ENCODE data around the gene DOC2B.

The DOC2B gene

DNA sequence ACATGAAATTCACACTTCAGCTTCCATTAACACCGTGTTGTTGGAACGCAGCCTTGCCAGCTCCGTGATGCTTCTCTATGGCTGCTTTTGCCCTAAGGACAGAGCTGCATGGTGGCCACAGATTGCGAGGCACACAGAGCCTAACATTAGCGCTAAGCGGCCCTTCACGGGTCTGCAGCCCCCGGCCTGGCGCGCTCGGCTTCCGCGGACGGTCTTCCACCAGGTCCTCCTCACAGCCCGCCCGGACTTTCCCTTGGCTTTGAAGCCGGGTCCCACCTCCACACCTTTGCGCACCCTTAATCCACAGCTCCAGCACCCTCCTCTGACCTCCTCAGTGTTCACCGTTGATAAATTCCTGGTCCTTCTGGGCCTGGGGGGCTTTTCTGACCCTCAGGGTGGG, 24.5 kb downstream of the DOC2B start:
- DNase-seq (ENCODE audit: low spot score) = no peak
- TF ChIP-seq, protein P1, sequence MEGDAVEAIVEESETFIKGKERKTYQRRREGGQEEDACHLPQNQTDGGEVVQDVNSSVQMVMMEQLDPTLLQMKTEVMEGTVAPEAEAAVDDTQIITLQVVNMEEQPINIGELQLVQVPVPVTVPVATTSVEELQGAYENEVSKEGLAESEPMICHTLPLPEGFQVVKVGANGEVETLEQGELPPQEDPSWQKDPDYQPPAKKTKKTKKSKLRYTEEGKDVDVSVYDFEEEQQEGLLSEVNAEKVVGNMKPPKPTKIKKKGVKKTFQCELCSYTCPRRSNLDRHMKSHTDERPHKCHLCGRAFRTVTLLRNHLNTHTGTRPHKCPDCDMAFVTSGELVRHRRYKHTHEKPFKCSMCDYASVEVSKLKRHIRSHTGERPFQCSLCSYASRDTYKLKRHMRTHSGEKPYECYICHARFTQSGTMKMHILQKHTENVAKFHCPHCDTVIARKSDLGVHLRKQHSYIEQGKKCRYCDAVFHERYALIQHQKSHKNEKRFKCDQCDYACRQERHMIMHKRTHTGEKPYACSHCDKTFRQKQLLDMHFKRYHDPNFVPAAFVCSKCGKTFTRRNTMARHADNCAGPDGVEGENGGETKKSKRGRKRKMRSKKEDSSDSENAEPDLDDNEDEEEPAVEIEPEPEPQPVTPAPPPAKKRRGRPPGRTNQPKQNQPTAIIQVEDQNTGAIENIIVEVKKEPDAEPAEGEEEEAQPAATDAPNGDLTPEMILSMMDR (IDR thresholded peaks at IDR 0.05; ENCODE audit: extremely low read depth, missing control alignments) = no peak

DNA sequence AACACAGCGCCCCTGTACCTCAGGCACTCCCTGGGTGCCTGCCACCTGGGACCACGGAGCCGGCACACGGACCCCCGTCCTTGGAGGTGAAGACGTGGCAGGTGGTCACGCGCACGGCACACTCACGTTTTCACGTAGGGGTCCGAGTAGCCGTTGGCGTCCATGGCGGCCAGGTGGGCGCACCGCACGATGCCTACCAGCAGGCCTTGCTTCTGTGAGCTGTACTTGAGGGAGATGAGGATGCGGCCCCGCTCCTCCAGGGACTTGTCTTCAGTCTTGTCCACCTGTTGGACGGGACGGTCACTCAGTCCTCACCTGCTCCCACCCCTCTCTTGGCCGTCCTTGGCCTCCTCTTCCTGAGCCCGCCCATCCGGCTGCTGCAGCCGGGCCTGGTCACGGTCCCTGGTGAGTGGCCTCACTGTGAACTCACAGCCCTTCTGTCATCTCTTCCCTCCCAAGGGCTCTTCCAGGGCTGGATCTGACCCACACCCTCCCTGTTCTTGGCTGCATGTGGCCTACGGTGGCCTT, 25.3 kb downstream of the DOC2B start:
- TF ChIP-seq, protein P1 (IDR thresholded peaks at IDR 0.05; ENCODE audit: extremely low read depth, missing control alignments) = no peak
- DNase-seq (ENCODE audit: low spot score) = no peak

DNA sequence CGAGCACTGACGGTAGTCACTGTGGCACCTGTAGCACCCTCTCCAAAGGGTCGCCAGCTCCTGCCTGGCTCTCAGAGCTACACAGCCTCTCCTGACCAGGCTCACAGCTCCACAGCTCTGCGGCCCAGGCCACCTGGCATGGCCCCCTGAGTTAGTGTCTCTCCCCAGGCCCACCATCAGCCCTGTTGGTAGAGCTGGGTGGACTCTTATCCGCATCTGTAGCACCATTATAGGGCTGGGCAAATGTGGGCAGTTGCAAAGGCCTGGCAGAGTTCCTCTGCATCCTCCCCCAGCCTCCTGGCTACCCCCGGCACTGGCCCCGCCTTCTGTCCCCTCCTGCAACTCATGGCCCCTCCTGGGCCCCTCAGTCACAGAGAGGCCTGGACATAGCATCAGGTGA, 25.9 kb downstream of the DOC2B start:
- no peak for DNase-seq (ENCODE audit: low spot score)
- TF ChIP-seq, protein P1 (IDR thresholded peaks at IDR 0.05; ENCODE audit: extremely low read depth, missing control alignments) = no peak

DNA sequence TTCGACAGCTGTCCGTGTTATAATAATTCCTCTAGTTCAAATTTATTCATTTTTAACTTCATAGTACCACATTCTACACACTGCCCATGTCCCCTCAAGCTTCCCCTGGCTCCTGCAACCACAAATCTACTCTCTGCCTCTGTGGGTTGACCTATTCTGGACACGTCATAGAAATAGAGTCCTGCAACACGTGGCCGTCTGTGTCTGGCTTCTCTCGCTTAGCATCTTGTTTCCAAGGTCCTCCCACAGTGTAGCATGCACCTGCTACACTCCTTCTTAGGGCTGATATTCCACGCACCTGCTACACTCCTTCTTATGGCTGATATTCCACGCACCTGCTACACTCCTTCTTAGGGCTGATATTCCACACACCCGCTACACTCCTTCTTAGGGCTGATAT, 27.6 kb downstream of the DOC2B start:
- TF ChIP-seq, protein P1 (IDR thresholded peaks at IDR 0.05; ENCODE audit: extremely low read depth, missing control alignments) = no peak
- DNase-seq (ENCODE audit: low spot score) = no peak

DNA sequence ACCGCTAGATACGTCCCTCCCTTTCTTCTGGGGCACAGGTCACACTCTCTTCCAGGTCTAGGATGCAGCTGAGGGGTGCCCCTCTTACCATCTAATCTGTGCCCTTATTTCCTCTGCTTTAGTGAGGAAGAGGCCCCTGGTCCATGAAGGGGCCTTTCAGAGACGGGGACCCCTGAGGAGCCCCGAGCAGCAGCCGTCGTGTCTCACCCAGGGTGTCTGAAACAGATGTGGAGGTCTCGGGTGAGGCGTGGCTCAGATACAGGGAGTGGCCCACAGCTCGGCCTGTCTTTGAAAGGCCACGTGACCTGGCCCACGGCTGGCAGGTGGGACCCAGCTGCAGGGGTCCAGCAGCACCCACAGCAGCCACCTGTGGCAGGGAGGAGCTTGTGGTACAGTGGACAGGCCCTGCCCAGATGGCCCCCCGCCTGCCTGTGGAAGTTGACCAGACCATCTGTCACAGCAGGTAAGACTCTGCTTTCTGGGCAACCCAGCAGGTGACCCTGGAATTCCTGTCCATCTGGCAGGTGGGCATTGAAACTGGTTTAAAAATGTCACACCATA, 28.5 kb downstream of the DOC2B start:
- TF ChIP-seq, protein P1 (IDR thresholded peaks at IDR 0.05; ENCODE audit: extremely low read depth, missing control alignments) = no peak
- DNase-seq (ENCODE audit: low spot score) = no peak

DNA sequence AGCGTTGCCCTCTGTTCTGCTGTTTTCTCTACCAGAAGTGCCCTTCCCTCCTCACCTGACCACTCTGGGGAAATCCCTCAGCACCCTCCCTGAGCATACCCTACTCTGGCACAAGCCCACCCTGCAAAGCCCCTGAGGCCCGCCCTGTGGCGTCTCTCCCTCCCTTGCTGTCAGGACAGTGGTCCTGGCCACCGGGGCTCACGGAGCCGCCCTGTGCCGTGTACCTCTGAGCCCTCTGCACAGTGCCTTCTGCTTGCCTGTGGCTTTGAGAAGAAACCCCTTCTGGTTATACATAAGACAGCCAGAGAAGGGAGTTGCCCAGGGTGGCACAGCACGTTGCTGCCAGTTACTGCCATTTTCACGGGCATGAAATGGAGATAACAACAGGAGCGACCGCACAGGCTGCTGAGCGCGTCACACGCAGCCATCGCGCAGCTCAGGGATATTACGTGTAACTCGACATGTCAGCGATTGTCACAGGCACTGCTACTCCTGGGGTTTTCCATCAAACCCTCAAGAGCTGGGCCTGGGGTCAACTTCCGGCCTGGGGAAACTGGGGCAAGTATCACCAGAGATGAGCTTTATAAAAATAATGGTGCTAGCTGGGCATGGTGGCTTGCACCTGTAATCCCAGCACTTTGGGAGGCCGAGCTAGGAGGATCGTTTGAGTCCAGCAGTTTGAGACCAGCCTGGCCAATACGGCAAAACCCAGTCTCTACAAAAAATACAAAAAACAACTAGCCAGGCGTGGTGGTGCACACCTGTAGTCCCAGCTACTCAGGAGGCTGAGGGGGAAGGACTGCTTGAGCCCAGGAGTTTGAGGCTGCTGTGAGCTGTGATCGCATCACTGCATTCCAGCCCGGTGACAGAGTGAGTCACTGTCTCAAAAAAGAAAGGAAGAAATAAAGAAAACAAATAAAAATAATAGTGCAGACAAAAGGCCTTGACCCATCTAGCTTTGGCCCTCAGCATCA, 29.3 kb downstream of the DOC2B start:
- no peak for DNase-seq (ENCODE audit: low spot score)
- TF ChIP-seq, protein P1 (IDR thresholded peaks at IDR 0.05; ENCODE audit: extremely low read depth, missing control alignments) = no peak

DNA sequence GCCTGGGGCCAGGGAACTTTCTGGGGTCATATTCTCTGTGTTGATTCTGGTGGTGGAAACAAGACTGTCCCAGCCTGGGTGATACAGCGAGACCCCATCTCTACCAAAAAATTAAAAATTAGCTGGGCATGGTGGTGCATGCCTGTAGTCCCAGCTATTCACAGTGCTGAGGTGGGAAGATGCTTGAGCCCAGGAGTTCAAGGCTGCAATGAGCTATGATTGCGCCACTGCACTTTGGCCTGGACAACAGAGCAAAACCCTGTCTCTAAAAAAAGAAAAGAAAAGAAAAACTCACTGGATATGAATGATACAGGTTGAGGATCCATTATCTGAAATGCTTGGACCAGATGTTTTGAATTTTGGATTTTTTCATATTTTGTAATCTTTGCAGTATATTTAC, 30.4 kb downstream of the DOC2B start:
- TF ChIP-seq, protein P1 (IDR thresholded peaks at IDR 0.05; ENCODE audit: extremely low read depth, missing control alignments) = no peak

More for the DNA sequence above, 30.4 kb downstream of the DOC2B start:
- no peak for DNase-seq (ENCODE audit: low spot score)

Measured in GM20000 (cell line).